IMR-90 (cell line): ENCODE measurements around the gene COL12A1. TPM values are rescaled to one million over a fixed set of nuclear protein-coding genes. Genes with fewer than 3 reads are reported as not detected.

Source experiments
- ATAC-seq: fragments of 200-7000 bp; cut with Tn5 transposase; 2 replicates; pipeline ENCODE4 v1.9.1; 2020; ENCODE audit warnings: low read depth, mild to moderate bottlenecking, moderate library complexity
- BruUV-seq: library from RNA; stranded (reverse); fragments of 400-500 nt; replicated peaks from 2 replicates; lab custom pipeline; 2021; lab: Mats Ljungman, UMichigan
- CTCF ChIA-PET: fragments of 300-600 bp; formaldehyde crosslinking; extraction: SDS; loops from one replicate; lab custom pipeline; 2021; ENCODE audit warnings: antibody characterized with exemption; lab: Yijun Ruan, JAX
- POLR2A ChIA-PET: fragments of 300-600 bp; sonication (Branson Sonifier 250); formaldehyde crosslinking; loops from one replicate; lab custom pipeline; 2022; ENCODE audit warnings: antibody characterized with exemption; ENCODE audit not compliant: unreplicated experiment; lab: Charles Lee
- DNase-seq: peaks from one replicate; pipeline ENCODE4 v3.0.0; 2013
- H2AFZ ChIP-seq: replicated peaks from 2 replicates; pipeline ENCODE3; 2013; ENCODE audit warnings: low read length, mild to moderate bottlenecking; ENCODE audit not compliant: poor library complexity
- H2AK5ac ChIP-seq: 2 replicates; pipeline ENCODE4 v1.6.1; 2013; ENCODE audit warnings: low read depth, low read length, inconsistent platforms
- H2AK9ac ChIP-seq: replicated peaks from 2 replicates; pipeline ENCODE3; 2013; ENCODE audit warnings: mild to moderate bottlenecking, low read depth, low read length, moderate library complexity; ENCODE audit not compliant: poor library complexity
- H2BK120ac ChIP-seq: 2 replicates; pipeline ENCODE4 v1.6.1; 2013; ENCODE audit warnings: low read depth, low read length, inconsistent platforms
- H2BK15ac ChIP-seq: 3 replicates; pipeline ENCODE4 v1.6.1; 2013; ENCODE audit warnings: low read depth, low read length, inconsistent platforms
- H2BK20ac ChIP-seq: 2 replicates; pipeline ENCODE4 v1.6.1; 2013; ENCODE audit warnings: low read depth, mild to moderate bottlenecking, inconsistent platforms, low read length, moderate library complexity
- H2BK5ac ChIP-seq: 2 replicates; pipeline ENCODE4 v1.6.1; 2013; ENCODE audit warnings: mild to moderate bottlenecking, low read depth, low read length, inconsistent platforms; ENCODE audit not compliant: poor library complexity, severe bottlenecking
- H3K14ac ChIP-seq: replicated peaks from 2 replicates; pipeline ENCODE4 v1.6.1; 2013; ENCODE audit warnings: low read depth, low read length, inconsistent platforms
- H3K18ac ChIP-seq: 2 replicates; pipeline ENCODE4 v1.6.1; 2013; ENCODE audit warnings: low read depth, low read length, control low read depth
- H3K23ac ChIP-seq: 2 replicates; pipeline ENCODE4 v1.6.1; 2013; ENCODE audit warnings: low read depth, low read length, inconsistent platforms
- H3K27ac ChIP-seq: 2 replicates; pipeline ENCODE4 v1.5.1; 2013; ENCODE audit warnings: mild to moderate bottlenecking, control low read depth, low read length; ENCODE audit not compliant: insufficient read depth
- H3K27me3 ChIP-seq: 2 replicates; pipeline ENCODE4 v1.6.1; 2013; ENCODE audit warnings: low read length; ENCODE audit not compliant: control insufficient read depth, insufficient read depth
- H3K36me3 ChIP-seq: 2 replicates; pipeline ENCODE4 v1.6.1; 2013; ENCODE audit warnings: low read length, mixed read lengths; ENCODE audit not compliant: control insufficient read depth, insufficient read depth
- H3K4ac ChIP-seq: 2 replicates; pipeline ENCODE4 v1.6.1; 2013; ENCODE audit warnings: low read depth, low read length, inconsistent platforms
- H3K4me1 ChIP-seq: 2 replicates; pipeline ENCODE4 v1.6.1; 2013; ENCODE audit warnings: low read length, mixed read lengths; ENCODE audit not compliant: control insufficient read depth, insufficient read depth
- H3K4me2 ChIP-seq: 2 replicates; pipeline ENCODE4 v1.6.1; 2013; ENCODE audit warnings: low read depth, mild to moderate bottlenecking, control low read depth, low read length, moderate library complexity
- H3K4me3 ChIP-seq: 2 replicates; pipeline ENCODE4 v1.5.1; 2013; ENCODE audit warnings: low read depth, mild to moderate bottlenecking, control low read depth, low read length, moderate library complexity; ENCODE audit not compliant: insufficient read depth
- H3K56ac ChIP-seq: 2 replicates; pipeline ENCODE4 v1.6.1; 2013; ENCODE audit warnings: low read length, inconsistent platforms; ENCODE audit not compliant: insufficient read depth; ENCODE audit errors: extremely low read depth
- H3K79me1 ChIP-seq, 2 experiments: 2 replicates each; pipeline ENCODE4 v1.6.1; 2013; ENCODE audit warnings: low read length in 2 of 2, inconsistent platforms in 1 of 2, low read depth in 1 of 2
- H3K9ac ChIP-seq: 2 replicates; pipeline ENCODE4 v1.6.1; 2013; ENCODE audit warnings: low read depth, low read length, control low read depth
- H3K9me1 ChIP-seq: 2 replicates; pipeline ENCODE4 v1.6.1; 2013; ENCODE audit warnings: low read length, inconsistent platforms; ENCODE audit not compliant: insufficient read depth
- H3K9me3 ChIP-seq: 2 replicates; pipeline ENCODE4 v1.6.1; 2013; ENCODE audit warnings: low read length; ENCODE audit not compliant: control insufficient read depth, insufficient read depth
- H4K20me1 ChIP-seq: 2 replicates; pipeline ENCODE4 v1.6.1; 2013; ENCODE audit warnings: low read length, inconsistent platforms; ENCODE audit not compliant: insufficient read depth
- H4K5ac ChIP-seq: 2 replicates; pipeline ENCODE4 v1.6.1; 2013; ENCODE audit warnings: mild to moderate bottlenecking, low read depth, low read length, control low read depth
- H4K8ac ChIP-seq, 2 experiments: 2 replicates each; pipeline ENCODE4 v1.6.1; 2013; ENCODE audit warnings: low read depth in 2 of 2, low read length in 2 of 2, control low read depth in 1 of 2, inconsistent platforms in 1 of 2
- H4K91ac ChIP-seq: 2 replicates; pipeline ENCODE4 v1.6.1; 2013; ENCODE audit warnings: low read depth, low read length, inconsistent platforms; ENCODE audit not compliant: insufficient read depth
- BHLHE40 ChIP-seq: fragments of 150-350 bp; IDR thresholded peaks from 2 replicates; pipeline ENCODE4 v1.6.1; 2016; ENCODE audit warnings: mild to moderate bottlenecking, low read depth, low read length
- CEBPB ChIP-seq: IDR thresholded peaks from 2 replicates; pipeline ENCODE4 v1.6.1; 2012; ENCODE audit warnings: low read depth, low read length, improper control_type of control experiment
- CHD1 ChIP-seq: IDR thresholded peaks from 2 replicates; pipeline ENCODE4 v1.6.1; 2012; ENCODE audit warnings: low read depth, low read length, improper control_type of control experiment
- ELK1 ChIP-seq: fragments of 150-350 bp; IDR thresholded peaks from 2 replicates; pipeline ENCODE4 v1.6.1; 2016; ENCODE audit warnings: low read depth, mild to moderate bottlenecking, low read length, moderate library complexity, borderline replicate concordance
- FOS ChIP-seq: fragments of 150-350 bp; IDR thresholded peaks from 2 replicates; pipeline ENCODE4 v1.6.1; 2016; ENCODE audit warnings: low read depth, low read length
- MAFK ChIP-seq: IDR thresholded peaks from 2 replicates; pipeline ENCODE4 v1.6.1; 2012; ENCODE audit warnings: low read depth, low read length, improper control_type of control experiment
- MXI1 ChIP-seq: IDR thresholded peaks from 2 replicates; pipeline ENCODE4 v1.6.1; 2012; ENCODE audit warnings: low read depth, mild to moderate bottlenecking, low read length, moderate library complexity, borderline replicate concordance
- RAD21 ChIP-seq: IDR thresholded peaks from 2 replicates; pipeline ENCODE4 v1.6.1; 2012; ENCODE audit warnings: low read length, improper control_type of control experiment
- RCOR1 ChIP-seq: IDR thresholded peaks from 2 replicates; pipeline ENCODE4 v1.6.1; 2012; ENCODE audit warnings: mild to moderate bottlenecking, low read length, improper control_type of control experiment; ENCODE audit not compliant: insufficient replicate concordance
- RFX5 ChIP-seq: IDR thresholded peaks from 2 replicates; pipeline ENCODE4 v1.8.0; 2012; ENCODE audit warnings: low read depth, mild to moderate bottlenecking, low read length, moderate library complexity
- SMC3 ChIP-seq: fragments of 150-350 bp; IDR thresholded peaks from 2 replicates; pipeline ENCODE4 v1.6.1; 2016; ENCODE audit warnings: low read depth, mild to moderate bottlenecking, antibody characterized with exemption, low read length, moderate library complexity
- USF2 ChIP-seq: fragments of 150-350 bp; IDR thresholded peaks from 2 replicates; pipeline ENCODE4 v1.6.1; 2017; ENCODE audit warnings: mild to moderate bottlenecking, antibody characterized with exemption, low read length, low read depth
- WGBS, 2 experiments: methylation state at CpG; one replicate each; pipeline versions ENCODE4 v1.1.5 to v1.1.7; 2013; ENCODE audit warnings: missing lambda C conversion rate in 2 of 2; ENCODE audit not compliant: insufficient read length in 1 of 2; ENCODE audit errors: extremely low coverage in 2 of 2; 5-methylcytosine and 5-hydroxymethylcytosine counted together
- dilution Hi-C: fragments of 300-500 bp; cut with HindIII; formaldehyde crosslinking; loops from one replicate; pipeline ENCODE4 v1.14.3; 2018; ENCODE audit warnings: low sequenced_read_pairs; ENCODE audit not compliant: unreplicated experiment
- in situ Hi-C: fragments of 300-500 bp; cut with MboI; formaldehyde crosslinking; loops from 3 replicates; pipeline ENCODE4 v1.14.3; 2019; ENCODE audit warnings: low sequenced_read_pairs, inconsistent platforms, mixed read lengths
- intact Hi-C: fragments of 100-400 bp; cut with micrococcal nuclease; formaldehyde crosslinking; loops from 2 replicates; pipeline ENCODE4 v1.10.0; 2022
- polyA plus RNA-seq, 3 experiments: library from polyadenylated mRNA; depleted of rRNA; stranded (reverse); fragments of >200 nt; gene quantifications; 2 replicates each; pipeline ENCODE4 v1.2.3, GENCODE V29; 2012; ENCODE audit warnings: low replicate concordance in 1 of 3
- total RNA-seq: library from RNA; depleted of rRNA; stranded (reverse); fragments of >200 nt; gene quantifications from 2 replicates; pipeline ENCODE4 v1.2.3, GENCODE V29; 2012

COL12A1 gene
- total and polyA plus RNA-seq, 2 of the 4 experiments (the other 2 are of a cell fraction) = 350 to 452 TPM

GRCh38 chr6:75149240-75149639, 56.6 kb downstream of the COL12A1 start:
- Histone ChIP-seq H3K79me1 (peaks cover 17 to 65% of the 10 kb centered on the region in 2 experiments), H3K27ac (no peak overlapping the region), H3K23ac (no peak overlapping the region), H3K4me2 (no peak overlapping the region), H2BK20ac (no peak overlapping the region), H2AK5ac (no peak overlapping the region), H2BK5ac (no peak overlapping the region), H3K9me1 (peaks cover 15% of the 10 kb centered on the region), H3K9me3 (no peaks in the 10 kb centered on the region), H2AK9ac (no peak overlapping the region), H3K9ac (no peak overlapping the region), H3K18ac (no peak overlapping the region), H3K56ac (no peak overlapping the region), H4K8ac (no peak overlapping the region), H3K4me3 (no peak overlapping the region), H3K27me3 (no peaks in the 10 kb centered on the region), H4K5ac (no peak overlapping the region), H3K4ac (no peak overlapping the region), H3K14ac (no peak overlapping the region), H3K36me3 (peaks cover 59% of the 10 kb centered on the region), H3K4me1 (peaks cover 7% of the 10 kb centered on the region; the same call in 1 of the 2 replicates), H2AFZ (no peak overlapping the region), H2BK120ac (no peak overlapping the region), H2BK15ac (no peak overlapping the region), H4K20me1 (peaks cover 6% of the 10 kb centered on the region; the same call in 1 of the 2 replicates), H4K91ac (no peak overlapping the region)
- DNase-seq = peak; percentile 47
- ChIA-PET CTCF (no interaction called here), POLR2A (no interaction called here)
- in situ Hi-C loops = no loop called here
- no TSS peak for BruUV-seq
- intact Hi-C loops = no loop called here
- ATAC-seq = no peak
- TF ChIP-seq RAD21 (no peak), MXI1 (no peak), FOS (no peak), RFX5 (no peak), CEBPB (no peak), BHLHE40 (no peak), USF2 (no peak), CHD1 (no peak), ELK1 (no peak), RCOR1 (no peak), MAFK (no peak), SMC3 (no peak)
- dilution Hi-C loops = no loop called here
- WGBS, 2 experiments = no CpG with 5 or more reads among the region's 1 CpG
